ENCODE results near the gene TTC33.
"Not testable (repeated sequence)": the region's sequence is repeated elsewhere in the genome, so short reads cannot be mapped to it uniquely, and the experiment has no call there.

Gene TTC33

DNA sequence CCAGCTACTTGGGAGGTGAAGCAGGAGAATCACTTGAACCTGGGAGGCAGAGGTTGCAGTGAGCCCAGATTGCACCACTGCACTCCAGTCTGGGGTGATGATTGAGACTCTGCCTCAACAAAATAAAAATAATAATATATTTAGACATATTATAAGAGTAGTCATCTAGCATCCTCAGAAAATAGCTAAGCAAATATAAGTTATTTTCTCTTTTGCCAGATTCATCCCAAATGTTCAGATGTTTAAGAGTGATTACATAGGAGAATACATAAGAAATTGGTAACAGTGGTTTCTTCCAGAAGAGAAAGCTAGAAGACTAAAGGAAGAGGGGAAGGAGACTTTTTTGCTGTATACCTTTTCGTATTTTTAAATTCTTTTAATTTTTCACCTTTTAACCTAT, 22.4 kb upstream of the TTC33 start:
- DNase-seq = no peak

DNA sequence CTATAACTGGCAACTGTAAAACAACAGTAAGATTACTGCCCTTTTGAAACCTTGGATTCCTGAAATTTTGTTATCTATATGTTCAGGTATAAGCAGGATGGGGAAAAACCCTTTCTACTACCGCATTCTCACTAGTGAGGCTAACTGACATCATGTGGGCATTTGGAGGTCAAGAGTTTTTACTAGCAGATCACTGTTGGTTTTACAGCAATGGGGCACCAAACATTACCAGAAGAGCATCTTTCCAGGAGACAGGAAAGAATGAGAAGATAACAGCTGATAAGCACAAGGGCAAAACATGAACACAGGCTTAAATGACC, 20.9 kb upstream of the TTC33 start:
- DNase-seq = no peak

DNA sequence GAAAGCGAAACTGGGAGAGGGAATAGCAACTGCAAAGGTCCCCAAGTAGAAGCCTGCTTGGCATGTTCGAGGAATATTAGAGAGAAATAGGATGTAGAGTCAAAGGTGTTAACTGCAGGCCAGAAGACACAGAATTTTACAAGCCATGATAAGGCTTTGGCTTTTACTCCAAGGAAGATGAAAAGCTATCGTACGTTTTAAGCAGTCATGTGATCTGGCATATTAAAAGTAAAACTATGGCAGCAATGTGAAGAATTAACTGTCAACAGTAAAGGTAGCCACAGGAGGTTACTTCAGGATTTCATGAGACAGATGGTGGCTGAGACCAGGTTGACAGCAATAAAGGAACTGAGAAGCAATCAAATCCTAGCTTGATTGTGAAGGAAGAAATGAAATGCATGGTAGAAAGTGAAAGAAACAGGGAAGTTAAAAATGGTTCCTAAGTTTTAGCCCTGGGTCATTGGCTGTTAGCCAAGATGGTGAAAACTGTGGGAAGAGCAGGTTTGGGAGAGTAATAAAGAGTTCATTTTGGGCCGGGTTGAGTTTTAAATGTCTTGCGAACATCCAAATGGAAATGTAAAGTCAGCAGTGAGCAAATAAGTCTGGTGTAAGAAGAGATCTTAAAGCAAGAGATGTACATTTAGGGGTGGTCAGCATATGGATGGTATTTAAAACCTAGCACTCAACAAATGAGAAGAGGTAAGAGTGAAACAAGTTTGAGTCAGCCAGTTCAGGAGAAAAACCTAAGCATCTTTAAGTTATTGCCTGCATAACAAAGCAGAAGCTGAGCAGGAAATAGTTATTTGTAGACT, 20.3 kb upstream of the TTC33 start:
- no peak for DNase-seq

GRCh38 chr5:40775085-40775845, 19.5 kb upstream of the TTC33 start:
- no peak for DNase-seq

DNA sequence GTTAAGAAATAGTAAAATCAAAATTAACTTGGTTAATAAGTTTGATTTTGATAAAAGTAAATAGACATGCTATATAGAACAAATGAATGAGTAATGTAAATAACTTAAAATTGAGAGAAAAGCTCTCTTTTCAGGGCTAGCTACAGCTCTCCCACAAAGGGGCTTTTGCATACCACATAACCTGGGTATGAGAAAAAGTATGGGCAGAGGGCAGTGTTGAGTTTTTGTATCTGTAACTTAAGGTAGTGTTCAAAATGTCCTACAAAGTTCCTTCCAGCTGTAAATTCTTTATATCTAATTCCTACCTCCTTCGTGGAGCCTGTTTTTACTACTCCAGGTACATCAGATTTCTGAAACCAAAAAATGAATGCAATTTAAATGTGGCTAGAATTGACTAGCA, 18.9 kb upstream of the TTC33 start:
- no peak for DNase-seq

DNA sequence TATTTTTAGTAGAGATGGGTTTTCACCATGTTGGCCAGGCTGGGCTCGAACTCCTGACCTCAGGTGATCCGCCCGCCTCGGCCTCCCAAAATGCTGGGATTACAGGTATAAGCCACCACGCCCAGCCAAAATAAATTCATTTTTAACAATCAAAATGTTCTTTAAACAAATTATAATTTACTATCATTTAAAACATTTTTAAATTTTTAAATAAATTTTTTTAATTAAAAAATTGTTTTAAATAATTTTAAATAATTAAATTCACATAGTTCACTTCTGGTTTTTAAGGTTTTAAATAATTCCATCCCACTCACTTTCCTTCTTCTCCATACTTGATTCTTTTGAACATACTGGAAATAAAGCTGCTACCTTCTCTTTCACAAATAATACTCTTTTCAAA, 15.0 kb upstream of the TTC33 start:
- DNase-seq = no peak

DNA sequence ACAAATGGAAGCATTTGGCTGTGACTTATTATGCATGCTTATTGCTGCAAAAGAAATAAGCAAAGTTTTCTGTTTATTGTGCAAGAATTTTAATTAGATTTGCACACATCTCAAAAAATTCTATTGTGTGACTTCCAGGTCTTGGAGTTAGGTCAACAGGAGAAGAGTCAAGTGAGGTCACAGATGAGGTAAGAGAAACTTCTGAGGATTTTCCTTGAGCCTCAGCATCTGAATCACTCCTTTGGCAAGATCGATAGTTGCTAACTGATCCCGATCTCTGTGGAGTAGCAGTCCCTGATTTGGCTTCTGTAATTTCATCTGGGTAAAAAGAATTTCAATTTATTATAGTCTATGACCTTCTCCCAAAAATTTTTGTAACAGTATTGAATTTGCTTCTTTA, 6.9 kb upstream of the TTC33 start:
- no peak for DNase-seq

- no peak for DNase-seq
Observed at GRCh38 chr5:40757400-40757799, 1.6 kb upstream of the TTC33 start.

DNA sequence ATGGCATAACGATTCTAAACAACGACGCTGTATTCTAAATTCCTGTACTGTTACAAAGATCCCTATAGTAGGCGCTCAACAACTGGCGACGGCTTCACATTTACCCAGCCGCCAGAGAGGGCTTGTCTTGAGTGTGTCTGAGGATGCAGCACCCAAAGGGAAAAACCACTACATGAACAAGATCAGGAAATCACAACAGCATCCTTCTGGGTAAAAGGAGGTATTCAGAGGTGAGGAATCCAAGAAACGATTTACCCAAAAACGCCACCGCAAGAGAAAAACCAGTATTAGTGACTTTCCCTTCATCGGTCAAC, 711 bp downstream of the TTC33 start:
- DNase-seq = peak; percentile 62

DNA sequence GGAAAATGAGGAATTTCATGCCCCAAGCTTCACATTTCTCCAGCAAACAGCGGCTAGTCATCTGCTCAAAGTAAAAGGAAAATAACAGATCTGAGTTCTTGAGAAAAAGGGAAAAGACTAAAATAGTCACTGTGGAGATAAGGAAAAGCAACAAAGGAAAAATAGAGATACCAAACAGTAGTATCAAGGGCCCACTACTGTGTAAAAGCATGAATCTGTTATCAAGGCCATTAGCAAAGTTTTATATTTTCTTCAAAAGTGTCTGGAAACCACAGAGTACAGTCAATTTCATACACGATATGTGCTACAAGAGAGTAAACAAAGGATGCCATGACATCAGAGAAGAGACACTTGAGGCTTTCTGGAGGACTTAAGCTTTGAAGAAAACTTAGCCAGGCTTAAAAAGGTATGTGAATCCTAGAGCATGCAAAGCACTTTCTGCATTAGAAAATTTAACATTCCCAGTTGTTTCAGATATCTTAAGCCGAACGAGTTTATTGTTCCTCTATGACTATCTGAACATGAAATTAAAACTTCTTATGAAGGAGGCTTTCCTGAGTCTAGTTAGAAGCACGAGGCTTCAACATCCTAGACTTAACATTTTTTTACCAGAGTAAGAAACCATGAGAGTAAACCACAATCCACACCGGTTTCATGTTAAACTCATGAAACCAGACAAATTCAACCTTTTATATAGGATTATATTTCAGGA, 1.2 kb downstream of the TTC33 start:
- DNase-seq = no peak

DNA sequence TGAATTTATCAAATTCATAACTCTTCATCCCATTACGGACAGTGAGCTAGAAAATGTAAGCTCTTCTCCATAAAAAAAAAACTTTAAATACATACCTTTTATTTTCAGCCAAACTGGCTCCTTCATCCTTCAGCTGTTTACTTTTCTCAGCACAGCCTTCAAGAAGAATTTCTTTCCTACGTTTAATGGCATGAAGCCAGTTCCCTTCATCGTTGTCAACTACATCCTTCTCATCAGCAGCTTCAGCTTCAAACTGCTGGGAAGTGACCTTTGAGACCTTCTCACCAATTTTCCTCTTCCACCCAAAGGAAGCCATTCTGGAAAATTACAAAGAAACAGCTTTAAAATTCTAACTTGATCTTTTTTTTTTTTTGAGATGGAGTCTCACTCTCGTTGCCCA, 9.1 kb downstream of the TTC33 start:
- no peak for DNase-seq

DNA sequence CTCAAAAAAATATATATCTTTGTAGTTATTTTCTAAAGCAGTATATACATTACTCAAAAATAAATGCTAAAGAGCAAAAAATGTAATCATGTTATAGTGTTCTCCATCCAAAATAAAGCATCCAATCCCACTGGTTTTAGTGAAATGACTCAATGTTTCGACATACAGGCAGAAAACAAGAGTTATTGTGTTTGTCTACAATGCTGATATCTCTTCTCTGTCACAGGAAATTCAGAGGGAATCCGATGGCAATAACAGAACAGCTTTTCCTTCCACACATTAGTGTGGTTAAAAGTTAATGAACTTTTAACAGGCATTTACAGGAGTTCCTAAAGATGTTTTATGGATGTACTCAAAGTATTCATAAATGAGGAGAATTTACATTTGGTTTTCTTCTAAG, 12.0 kb downstream of the TTC33 start:
- no peak for DNase-seq

GRCh38 chr5:40738502-40738901, 17.3 kb downstream of the TTC33 start:
- no peak for DNase-seq

DNA sequence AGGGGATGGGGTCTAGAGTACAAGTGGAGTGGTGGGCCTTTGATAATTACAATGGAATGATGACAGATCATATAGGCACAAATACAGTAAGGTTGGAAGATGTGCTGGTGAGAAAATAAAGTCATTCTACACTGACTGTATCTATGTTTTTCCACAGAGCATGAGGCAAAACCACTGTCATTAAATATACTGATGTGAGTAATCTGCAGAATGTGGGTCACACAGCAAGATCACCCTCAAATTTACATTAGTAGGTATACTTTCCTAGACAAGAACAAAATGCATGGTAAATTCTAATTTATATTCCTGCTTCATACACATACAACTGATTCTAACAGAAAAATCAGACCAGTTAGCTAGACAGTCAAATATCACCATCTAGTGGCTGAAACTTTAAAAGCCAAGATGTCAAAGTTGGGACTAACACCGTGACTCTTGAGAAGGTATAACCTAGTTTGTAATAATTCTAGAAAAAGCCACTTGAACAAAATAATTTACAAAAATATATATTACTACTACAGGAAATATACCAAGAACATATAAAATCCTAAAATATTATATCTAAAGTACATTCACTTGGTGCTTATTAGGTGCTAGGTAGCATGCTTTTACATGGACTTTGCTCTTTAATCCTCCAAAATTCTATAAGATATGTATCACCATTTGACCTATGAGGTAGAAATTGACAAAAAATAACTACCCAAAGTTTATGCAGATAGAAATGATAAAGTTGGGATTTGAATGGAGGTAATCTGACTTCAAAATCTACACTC, 19.5 kb downstream of the TTC33 start:
- DNase-seq = no peak

GRCh38 chr5:40735609-40736008, 20.2 kb downstream of the TTC33 start:
- no peak for DNase-seq

DNA sequence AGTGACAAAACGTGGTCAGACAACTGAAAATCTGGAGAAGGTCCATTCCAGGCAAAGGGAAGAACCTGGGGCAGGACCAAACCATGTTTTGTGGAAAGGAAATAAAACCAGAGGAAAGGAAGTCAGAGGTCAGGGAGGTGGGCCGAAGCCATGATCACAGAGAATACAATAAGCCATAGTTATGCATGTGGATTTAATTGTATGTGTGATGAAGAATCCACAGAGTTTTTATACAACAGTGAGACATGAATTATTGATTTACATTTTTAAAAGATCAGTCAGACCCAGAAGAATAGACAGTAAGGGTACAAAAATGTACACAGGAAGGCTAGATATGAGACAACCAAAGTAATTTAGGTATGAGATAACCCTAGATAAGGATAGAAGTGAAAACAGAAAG, 20.8 kb downstream of the TTC33 start:
- DNase-seq = no peak

DNA sequence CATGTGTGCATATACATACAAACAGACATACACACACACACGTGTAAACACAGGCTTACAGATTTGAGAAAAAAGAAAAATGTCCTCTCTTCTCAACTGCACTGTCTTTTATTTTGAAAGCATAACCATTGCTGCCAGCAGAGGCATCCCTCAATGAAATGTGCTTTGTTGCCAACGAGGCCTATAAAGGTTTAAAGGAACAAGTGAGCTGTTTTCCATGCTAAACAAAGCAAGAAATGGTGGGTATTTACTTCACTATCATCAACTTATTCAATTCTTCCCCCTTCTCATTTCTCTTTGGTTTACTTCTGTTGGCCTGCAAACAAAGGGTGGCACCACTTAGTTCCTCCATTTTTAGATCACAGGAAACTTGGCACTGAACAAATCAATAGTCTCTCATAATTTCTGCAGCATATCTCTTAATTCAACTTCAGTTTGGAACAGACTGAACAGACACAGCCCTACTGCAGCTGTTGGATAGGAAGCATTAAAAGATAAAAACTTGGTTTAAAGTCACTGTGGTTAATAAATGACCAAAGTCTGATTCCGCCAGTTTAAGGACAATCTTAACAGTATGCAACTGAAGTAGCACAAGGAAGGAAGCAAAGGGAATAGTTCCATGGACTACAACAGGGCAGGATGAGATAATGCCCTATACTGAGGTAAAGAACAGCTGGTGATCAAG, 21.7 kb downstream of the TTC33 start:
- DNase-seq = no peak

DNA sequence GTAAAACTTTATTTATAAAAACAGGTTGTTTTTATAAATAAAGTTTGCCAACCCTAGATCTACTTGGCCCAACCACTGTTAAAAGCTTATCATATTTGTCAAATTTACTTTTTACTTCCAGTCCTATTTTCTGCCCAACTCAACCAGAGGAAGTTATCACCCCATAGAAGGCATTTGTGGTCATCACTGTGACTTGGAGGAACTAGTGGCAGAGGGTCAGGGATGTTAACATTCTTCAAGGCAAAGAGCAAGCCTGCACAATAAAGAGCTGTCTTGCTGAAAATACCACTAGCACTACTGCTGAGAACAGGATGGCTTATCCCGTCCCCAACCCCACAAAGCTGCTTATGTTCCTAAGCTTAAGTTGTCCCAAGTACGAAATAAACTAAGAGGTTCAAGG, 22.3 kb downstream of the TTC33 start:
- DNase-seq = no peak

DNA sequence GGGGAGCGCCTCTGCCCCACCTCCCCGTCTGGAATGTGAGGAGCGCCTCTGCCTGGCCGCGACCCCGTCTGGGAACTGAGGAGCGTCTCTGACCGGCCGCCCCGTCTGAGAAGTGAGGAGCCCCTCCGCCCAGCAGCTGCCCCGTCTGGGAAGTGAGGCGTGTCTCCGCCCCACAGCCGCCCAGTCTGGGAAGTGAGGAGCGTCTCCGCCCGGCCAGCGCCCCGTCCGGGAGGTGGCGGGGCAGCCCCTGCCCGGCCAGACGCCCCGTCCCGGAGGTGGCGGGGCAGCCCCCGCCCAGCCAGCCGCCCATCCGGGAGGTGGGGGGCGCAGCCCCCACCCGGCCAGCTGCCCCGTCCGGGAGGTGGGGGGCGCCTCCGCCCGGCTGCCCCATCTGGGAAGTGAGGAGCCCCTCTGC, 33.3 kb downstream of the TTC33 start:
- DNase-seq = not testable (repeated sequence)

GRCh38 chr5:40720069-40720468, 35.7 kb downstream of the TTC33 start:
- DNase-seq = no peak

DNA sequence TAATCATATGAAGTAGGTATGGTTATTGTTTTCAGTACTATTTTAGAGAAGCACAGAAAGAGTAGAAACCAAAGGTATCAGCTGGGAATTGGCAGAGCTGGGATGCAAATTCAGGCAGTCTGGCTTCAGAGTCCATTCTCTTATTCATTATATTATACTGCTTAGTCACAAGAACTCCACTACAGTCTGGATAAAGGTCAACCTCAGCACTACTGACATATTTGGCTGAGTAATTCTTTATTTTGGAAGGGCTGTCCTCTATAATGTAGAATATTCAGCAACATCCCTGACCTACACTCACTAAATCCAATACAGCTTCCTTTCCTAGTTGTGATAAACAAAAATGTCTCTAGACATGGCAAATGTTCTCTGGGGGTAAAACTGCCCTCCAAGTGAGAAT, 38.5 kb downstream of the TTC33 start:
- no peak for DNase-seq

DNA sequence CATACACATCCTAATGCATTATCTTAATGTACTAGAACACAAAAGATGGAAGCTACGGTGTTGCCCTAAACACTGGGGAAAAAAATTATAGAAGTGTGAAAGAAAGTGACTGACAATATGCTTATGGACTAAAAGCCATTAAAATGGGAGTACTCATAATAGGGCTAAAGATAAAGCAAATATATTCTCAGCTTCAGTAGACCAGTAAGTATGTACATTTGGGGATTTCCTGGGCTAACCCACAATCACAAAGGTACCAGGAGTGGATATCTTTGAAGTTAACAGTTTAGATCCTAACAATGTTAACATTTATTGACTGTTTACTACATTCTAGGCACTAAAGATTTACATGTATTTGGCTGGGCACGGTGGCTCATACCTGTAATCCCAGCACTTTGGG, 39.2 kb downstream of the TTC33 start:
- DNase-seq = no peak

- DNase-seq = no peak
Observed at GRCh38 chr5:40716000-40716399, 39.8 kb downstream of the TTC33 start.

Measured in activated T-cell treated with anti-CD3 and anti-CD28 coated beads, Interleukin-2, amount 50 U/mL, for 1 hour (primary cell).